Lower leg skin (tissue), 3 donors: ENCODE measurements around the gene PHF8.

Experiments used
- CTCF ChIP-seq, 3 donors: fragments of 450-650 bp; IDR thresholded peaks; one replicate each; pipeline ENCODE4 v1.5.1; 2016; ENCODE audit warnings: antibody characterized with exemption in 3 of 3, mild to moderate bottlenecking in 3 of 3, moderate library complexity in 2 of 3
- POLR2A ChIP-seq, 2 donors: fragments of 450-650 bp; IDR thresholded peaks; one replicate each; pipeline ENCODE4 v1.6.1; 2016 to 2017; ENCODE audit warnings: antibody characterized with exemption in 2 of 2, mild to moderate bottlenecking in 1 of 2, moderate library complexity in 1 of 2

- no peak for TF ChIP-seq CTCF (IDR thresholded peaks at IDR 0.05)
- no peak for TF ChIP-seq POLR2A (IDR thresholded peaks at IDR 0.05)
These were observed 20.3 kb upstream of the PHF8 start for GRCh38 chrX:54064564-54064963.
